Renal cortical epithelial cell (primary cell): ENCODE results near the gene MRPL33. TPM values are rescaled to one million over a fixed set of nuclear protein-coding genes. Genes with fewer than 3 reads are reported as not detected.

Source experiments
- DNase-seq: peaks from one replicate; pipeline ENCODE4 v3.0.0-alpha.2; 2011; ENCODE audit warnings: low read depth
- total RNA-seq: library from RNA; depleted of rRNA; stranded (reverse); fragments of >200 nt; gene quantifications from 2 replicates; pipeline ENCODE4 v1.2.3, GENCODE V29; 2014

The MRPL33 gene
- 180 and 225 TPM in 2 replicates for total RNA-seq

- DNase-seq, result peak; percentile 83
Observed at GRCh38 chr2:27771548-27772335, at the start of gene MRPL33. Gene MRPL33, plus strand, starts transcription at chr2:27771719. Its CDS starts 59 bp downstream, at chr2:27771778.

GRCh38 chr2:27721884-27722485 lies 49.5 kb upstream of the MRPL33 start:
- no peak for DNase-seq

- peak; percentile 78 for DNase-seq
Observed at GRCh38 chr2:27723372-27724144, 48.0 kb upstream of the MRPL33 start.

- DNase-seq, result no peak
Observed at GRCh38 chr2:27724191-27724590, 47.3 kb upstream of the MRPL33 start.

GRCh38 chr2:27724905-27725701 lies 46.4 kb upstream of the MRPL33 start:
- peak; percentile 79 for DNase-seq

- DNase-seq, result no peak
Observed at GRCh38 chr2:27727257-27727656, 44.3 kb upstream of the MRPL33 start.

- no peak for DNase-seq
Observed at GRCh38 chr2:27728081-27728858, 43.2 kb upstream of the MRPL33 start.

- DNase-seq, result peak; percentile 97
Observed at GRCh38 chr2:27729198-27729597, 42.3 kb upstream of the MRPL33 start.

- no peak for DNase-seq
Observed at GRCh38 chr2:27729614-27730013, 41.9 kb upstream of the MRPL33 start.

- DNase-seq, result no peak
Observed at GRCh38 chr2:27730261-27730662, 41.3 kb upstream of the MRPL33 start.

- DNase-seq, result no peak
Observed at GRCh38 chr2:27730980-27731691, 40.4 kb upstream of the MRPL33 start.

GRCh38 chr2:27734305-27734704 lies 37.2 kb upstream of the MRPL33 start:
- DNase-seq, result no peak

- peak; percentile 62 for DNase-seq
Observed at GRCh38 chr2:27735263-27735904, 36.1 kb upstream of the MRPL33 start.

GRCh38 chr2:27736031-27736889 lies 35.3 kb upstream of the MRPL33 start:
- DNase-seq, result peak; percentile 55

GRCh38 chr2:27736890-27737204 lies 34.7 kb upstream of the MRPL33 start:
- no peak for DNase-seq

GRCh38 chr2:27737676-27738348 lies 33.7 kb upstream of the MRPL33 start:
- peak; percentile 93 for DNase-seq

- no peak for DNase-seq
Observed at GRCh38 chr2:27738349-27739057, 33.0 kb upstream of the MRPL33 start.

- no peak for DNase-seq
Observed at GRCh38 chr2:27739058-27739373, 32.5 kb upstream of the MRPL33 start.
